IPS-18a (cell line): Measurements from ENCODE around the gene SLC38A7.
A peak's percentile ranks its signal among the peaks of the same experiment; 100 is the strongest.

Experiments used
- H3K27ac ChIP-seq: one replicate; pipeline ENCODE4 v1.5.1; 2013; ENCODE audit warnings: low read length
- H3K27me3 ChIP-seq: one replicate; pipeline ENCODE4 v1.6.1; 2013; ENCODE audit warnings: mild to moderate bottlenecking, low read length; ENCODE audit not compliant: control insufficient read depth, insufficient read depth
- H3K36me3 ChIP-seq: one replicate; pipeline ENCODE4 v1.6.1; 2013; ENCODE audit warnings: low read depth, low read length; ENCODE audit not compliant: control insufficient read depth
- H3K4me1 ChIP-seq: one replicate; pipeline ENCODE4 v1.6.1; 2013; ENCODE audit warnings: low read depth, low read length; ENCODE audit not compliant: control insufficient read depth
- H3K4me3 ChIP-seq: one replicate; pipeline ENCODE4 v1.5.1; 2013; ENCODE audit warnings: low read length
- H3K9ac ChIP-seq: one replicate; pipeline ENCODE4 v1.6.1; 2013; ENCODE audit warnings: mild to moderate bottlenecking, low read length, moderate library complexity
- H3K9me3 ChIP-seq: one replicate; pipeline ENCODE4 v1.6.1; 2013; ENCODE audit warnings: low read depth, low read length; ENCODE audit not compliant: control insufficient read depth

Gene SLC38A7, protein sequence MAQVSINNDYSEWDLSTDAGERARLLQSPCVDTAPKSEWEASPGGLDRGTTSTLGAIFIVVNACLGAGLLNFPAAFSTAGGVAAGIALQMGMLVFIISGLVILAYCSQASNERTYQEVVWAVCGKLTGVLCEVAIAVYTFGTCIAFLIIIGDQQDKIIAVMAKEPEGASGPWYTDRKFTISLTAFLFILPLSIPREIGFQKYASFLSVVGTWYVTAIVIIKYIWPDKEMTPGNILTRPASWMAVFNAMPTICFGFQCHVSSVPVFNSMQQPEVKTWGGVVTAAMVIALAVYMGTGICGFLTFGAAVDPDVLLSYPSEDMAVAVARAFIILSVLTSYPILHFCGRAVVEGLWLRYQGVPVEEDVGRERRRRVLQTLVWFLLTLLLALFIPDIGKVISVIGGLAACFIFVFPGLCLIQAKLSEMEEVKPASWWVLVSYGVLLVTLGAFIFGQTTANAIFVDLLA

DNA sequence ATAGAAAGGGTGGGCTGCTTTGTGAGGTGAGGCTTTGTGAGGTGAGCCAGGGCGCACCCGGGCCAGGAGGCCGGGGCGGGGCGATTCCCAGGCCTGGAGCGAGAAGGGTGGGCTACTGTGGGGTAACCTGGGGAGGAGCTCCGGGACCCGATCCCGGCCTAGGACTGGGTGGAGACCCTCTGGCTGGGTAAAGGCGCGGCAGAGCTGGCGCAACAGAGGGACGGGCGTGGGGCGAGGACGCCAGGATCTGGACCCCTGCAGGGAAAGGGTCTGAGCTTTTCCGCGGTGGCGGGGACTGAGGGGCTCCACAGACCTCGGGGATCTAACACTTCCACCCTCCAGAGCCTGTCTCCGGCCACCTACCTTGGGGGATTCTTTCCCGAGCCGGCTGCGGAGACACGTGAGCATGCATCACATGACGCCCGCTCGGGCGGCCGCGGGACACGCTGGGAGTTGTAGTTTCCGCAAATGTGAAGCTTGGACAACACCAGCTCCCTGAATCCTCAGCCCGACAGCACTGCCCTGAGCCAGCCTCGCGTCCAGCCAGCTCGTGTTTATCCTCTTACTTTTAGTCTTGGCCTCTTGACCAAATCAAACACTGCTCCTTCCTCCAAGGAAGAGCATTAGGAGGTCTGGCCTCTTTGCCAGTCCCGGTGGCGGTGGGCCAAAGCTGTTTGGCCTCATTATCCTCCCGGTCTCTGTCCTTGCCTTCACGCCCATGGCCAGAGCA lies at the start of gene SLC38A7:
SLC38A7 (minus strand) TSS at position 417 of the 730 bp plus-strand sequence. CDS start 4,644 bp downstream, outside the sequence.
- Histone ChIP-seq H3K27ac (peak within 1 kb of the TSS; percentile 27), H3K9ac (peak within 1 kb of the TSS; percentile 91), H3K4me1 (no peaks in the 10 kb centered on the region), H3K27me3 (peaks cover 4% of the 10 kb centered on the region), H3K4me3 (peak within 1 kb of the TSS; percentile 91), H3K9me3 (no peaks in the 10 kb centered on the region), H3K36me3 (peaks cover 6% of the 10 kb centered on the region)

DNA sequence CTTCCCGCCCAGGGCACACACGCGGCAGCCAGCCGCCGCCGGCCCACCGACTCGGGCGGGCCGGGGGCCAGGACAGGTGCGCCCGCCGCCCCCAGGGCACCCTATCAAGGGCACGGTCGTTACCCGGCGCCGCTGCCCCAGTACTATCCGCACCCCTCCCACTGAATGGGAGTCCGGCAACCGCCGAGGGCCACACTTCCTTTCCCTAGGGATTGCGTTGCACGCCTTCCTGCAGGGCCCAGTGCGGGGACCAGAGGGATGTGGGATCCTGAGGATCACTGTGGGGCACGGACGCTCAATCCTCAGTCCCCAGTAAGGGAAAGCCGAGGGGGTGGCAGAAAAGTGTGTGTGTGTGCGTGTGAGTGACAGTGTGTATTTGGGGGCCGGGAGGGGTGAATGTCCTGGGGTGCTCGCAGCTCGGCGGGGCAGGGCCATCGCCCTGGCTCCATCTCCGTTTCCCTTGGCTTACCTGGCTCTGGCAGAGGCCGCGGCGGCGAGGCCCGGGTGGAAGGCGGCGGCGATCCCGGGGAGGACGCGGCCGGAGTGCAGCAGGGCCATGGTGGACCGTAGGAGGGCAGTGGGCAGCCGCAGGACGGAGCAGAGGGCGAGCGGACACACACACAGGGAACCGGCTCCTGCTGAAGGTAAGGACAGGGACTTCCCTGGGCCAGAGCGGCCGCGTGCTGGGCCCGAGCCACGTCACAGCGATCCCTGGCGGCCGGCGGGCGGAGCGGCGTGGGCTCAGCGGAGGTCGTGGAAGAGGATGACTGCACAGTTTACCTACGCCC lies 49.3 kb upstream of the SLC38A7 start, which contains the start of gene GOT2:
GOT2 (minus strand) TSS at position 646 of the 788 bp plus-strand sequence; CDS start at position 558, 88 bp downstream.
- Histone ChIP-seq H3K27ac (peak within 1 kb of the TSS; percentile 78), H3K9ac (peak within 1 kb of the TSS; percentile 91), H3K4me3 (peak within 1 kb of the TSS; percentile 98), H3K9me3 (no peaks in the 10 kb centered on the region), H3K4me1 (peaks cover 13% of the 10 kb centered on the region), H3K36me3 (peaks cover 5% of the 10 kb centered on the region), H3K27me3 (no peaks in the 10 kb centered on the region)

DNA sequence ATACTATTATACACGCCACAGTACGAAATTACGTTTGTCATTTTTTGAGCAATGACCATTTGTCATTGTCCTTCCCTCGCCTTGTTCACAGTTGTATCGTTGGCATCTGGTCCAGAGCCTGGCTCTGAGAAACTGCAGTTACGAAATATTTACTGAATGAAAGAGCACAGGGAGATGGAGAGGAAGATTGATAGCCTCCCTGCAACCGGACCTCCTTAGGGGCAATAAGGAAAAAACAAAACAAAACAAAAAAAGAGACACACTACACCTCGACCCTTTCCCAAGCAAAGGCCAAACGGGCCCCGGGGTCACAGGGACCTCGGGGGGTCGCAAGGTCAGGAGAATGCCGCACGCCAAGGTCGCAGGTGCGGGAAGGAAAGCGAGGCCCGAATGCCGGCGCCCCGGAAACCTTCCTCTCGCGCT lies 48.7 kb upstream of the SLC38A7 start:
- Histone ChIP-seq H3K27me3 (no peaks in the 10 kb centered on the region), H3K9me3 (no peaks in the 10 kb centered on the region), H3K4me3 (peak overlapping the region; percentile 98), H3K9ac (peak overlapping the region; percentile 91), H3K4me1 (peaks cover 13% of the 10 kb centered on the region), H3K36me3 (peaks cover 5% of the 10 kb centered on the region), H3K27ac (peak overlapping the region; percentile 78)

DNA sequence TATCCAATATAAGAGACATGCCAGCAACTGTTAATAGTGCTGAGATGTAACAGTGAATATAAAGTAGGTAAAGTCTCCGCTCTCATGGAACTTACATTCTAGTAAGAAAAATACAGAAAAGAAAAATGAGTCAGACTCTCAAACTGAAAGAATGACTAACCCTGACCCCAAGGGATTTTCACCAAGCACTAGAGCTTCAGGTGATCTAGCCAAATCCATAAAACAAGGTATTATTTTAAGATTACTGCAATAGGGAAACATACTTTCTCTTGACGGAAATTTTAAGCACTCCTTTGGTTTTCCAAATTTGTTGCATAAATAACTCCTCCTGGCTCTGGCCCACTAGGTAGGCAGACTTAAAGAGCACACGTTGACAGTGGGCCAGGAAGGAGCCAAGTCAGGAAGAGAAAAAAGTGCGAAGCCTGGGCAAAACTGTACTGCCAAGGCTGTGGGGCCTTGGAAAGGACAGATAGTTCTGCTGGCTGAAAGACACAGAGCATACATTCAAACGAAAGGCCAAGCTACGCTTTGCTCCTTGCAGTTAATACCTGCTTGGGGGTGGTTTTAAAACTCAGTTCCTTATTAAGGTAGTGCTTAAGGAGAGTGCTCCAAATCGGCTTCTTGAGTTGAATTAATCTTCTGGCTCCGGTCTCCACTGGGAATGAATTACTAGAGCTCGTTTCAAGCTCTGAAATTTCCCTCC lies 48.1 kb upstream of the SLC38A7 start:
- peak overlapping the region; percentile 91 for H3K9ac ChIP-seq
- no peaks in the 10 kb centered on the region for H3K27me3 ChIP-seq
- H3K4me3 ChIP-seq: peak overlapping the region; percentile 98
- H3K27ac ChIP-seq: peak overlapping the region; percentile 78
- H3K4me1 ChIP-seq: peaks cover 13% of the 10 kb centered on the region
- peaks cover 6% of the 10 kb centered on the region for H3K36me3 ChIP-seq
- no peaks in the 10 kb centered on the region for H3K9me3 ChIP-seq

DNA sequence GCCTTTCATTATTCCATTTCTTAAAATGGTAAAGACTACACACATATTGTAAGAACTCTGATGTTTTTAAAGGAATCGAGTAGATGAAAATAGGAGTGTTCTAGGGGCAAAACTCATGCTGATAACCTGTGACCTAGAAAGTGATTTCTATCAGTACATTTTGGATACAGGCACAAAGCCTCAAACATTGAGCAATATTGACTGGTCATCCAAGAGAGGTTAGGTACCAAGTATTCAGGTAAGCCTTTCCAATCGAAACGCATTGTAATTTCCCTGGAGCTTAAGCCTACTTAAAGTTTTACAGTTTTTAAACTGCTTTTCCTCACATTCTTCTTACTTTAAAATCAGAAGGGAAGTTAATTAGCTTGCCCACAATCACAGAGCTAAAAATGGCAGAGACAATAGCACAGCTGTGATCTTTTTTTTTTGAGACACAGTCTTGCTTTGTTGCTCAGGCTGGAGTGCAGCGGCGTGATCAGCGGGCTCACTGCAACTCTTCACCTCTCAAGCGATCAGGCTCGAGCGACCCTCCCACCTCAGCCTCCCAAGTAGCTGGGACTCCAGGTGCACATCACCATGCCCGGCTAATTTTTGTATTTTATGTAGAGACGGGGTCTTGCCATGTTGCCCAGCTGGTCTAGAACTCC lies 46.3 kb upstream of the SLC38A7 start:
- Histone ChIP-seq H3K4me1 (peaks cover 13% of the 10 kb centered on the region), H3K9ac (peak overlapping the region; percentile 7), H3K27me3 (no peaks in the 10 kb centered on the region), H3K4me3 (no peak overlapping the region), H3K27ac (no peak overlapping the region), H3K36me3 (peaks cover 10% of the 10 kb centered on the region), H3K9me3 (no peaks in the 10 kb centered on the region)

DNA sequence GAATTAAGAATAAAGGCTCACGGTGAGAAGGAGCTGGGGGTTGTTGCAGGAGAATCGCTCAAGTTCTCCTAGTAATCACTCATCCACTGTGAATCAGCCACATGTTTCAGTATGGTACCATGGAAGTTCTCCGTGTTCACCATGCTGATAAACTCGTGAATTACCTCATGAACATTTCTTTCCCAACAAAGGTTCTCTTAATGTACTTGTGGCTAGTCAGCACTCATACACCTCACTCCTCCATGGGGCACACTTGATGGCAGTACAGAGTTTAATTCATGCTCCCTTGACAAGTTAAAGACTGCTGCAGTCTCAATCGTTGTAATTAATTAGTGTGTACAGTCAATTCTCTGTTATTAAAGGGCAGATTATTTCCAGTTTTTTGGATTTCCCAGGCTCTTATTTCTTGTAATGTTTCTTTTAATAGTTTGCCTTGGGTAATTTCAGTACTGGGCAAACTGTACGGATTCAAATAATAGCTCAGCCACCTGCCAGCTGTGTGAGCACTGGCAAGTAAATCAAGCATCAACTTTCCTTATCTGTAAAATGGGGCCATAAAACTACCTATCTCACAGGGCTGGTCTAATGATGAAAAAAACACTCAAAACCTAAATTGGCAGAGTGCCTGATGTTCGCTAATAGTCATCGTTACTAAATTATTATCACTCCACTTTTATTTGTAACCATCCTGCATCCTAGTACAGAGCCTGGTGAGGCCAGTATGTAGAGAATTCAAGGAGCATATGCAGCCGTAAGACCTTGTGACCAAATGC lies 43.4 kb upstream of the SLC38A7 start:
- Histone ChIP-seq H3K4me3 (no peak overlapping the region), H3K4me1 (peaks cover 7% of the 10 kb centered on the region), H3K9me3 (no peaks in the 10 kb centered on the region), H3K27me3 (no peaks in the 10 kb centered on the region), H3K27ac (no peak overlapping the region), H3K9ac (no peak overlapping the region), H3K36me3 (peaks cover 19% of the 10 kb centered on the region)

DNA sequence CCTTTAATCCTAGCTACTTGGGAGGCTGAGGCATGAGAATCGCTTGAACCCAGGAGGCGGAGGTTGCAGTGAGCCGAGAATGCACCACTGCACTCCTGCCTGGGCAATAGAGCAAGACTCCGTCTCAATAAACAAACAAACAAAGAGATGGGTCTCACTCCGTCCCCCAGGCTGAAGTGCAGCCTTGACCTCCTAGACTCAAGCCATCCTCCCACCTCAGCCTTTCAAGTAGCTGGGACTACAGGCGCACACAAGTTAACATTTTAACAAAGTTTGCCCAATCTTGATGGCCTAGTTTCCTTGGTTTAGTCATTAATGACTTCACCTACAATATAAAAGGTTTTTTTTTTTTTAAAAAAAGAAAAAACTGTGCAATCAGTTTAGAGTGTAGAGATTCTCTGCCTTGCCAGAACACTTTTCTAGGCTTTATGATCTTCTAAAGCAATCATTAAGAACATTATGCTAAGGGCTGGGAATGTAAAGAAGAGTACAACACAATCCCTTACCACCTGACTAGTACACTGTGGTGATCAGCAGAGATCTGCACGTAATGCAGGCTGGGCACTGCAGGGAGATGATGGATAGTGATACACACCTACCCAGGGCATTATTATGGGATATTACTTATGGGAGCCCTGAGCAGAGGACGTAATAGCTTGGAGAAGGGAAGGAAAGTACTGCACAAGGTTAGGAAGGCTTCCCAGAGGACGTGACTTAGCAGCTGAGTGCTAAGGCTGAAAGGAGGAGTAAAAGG lies 42.6 kb upstream of the SLC38A7 start:
- peaks cover 25% of the 10 kb centered on the region for H3K36me3 ChIP-seq
- no peaks in the 10 kb centered on the region for H3K27me3 ChIP-seq
- no peak overlapping the region for H3K27ac ChIP-seq
- no peak overlapping the region for H3K4me3 ChIP-seq
- no peak overlapping the region for H3K9ac ChIP-seq
- H3K9me3 ChIP-seq: no peaks in the 10 kb centered on the region
- no peaks in the 10 kb centered on the region for H3K4me1 ChIP-seq

DNA sequence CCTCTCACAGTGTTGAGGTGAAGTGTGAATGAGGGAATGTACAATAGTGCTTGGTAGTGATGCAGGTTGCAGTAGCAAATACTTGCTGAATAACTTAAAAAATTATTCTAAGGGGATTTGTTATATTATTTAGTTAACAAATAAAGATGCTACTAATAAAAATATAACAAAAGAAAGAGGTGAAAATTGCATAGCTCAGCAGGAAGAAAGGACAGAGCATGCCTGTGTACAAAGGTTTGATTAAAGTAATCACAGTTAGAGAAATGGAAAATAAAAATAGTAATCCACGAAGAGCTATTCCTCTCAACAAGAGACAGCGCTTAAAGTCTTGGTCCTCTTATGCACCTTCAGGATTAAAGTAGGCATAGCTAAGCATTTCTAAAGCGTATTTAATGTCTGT lies 38.5 kb upstream of the SLC38A7 start:
- Histone ChIP-seq H3K36me3 (peaks cover 57% of the 10 kb centered on the region), H3K27me3 (no peaks in the 10 kb centered on the region), H3K9me3 (no peaks in the 10 kb centered on the region), H3K9ac (no peak overlapping the region), H3K27ac (no peak overlapping the region), H3K4me3 (no peak overlapping the region), H3K4me1 (no peaks in the 10 kb centered on the region)

DNA sequence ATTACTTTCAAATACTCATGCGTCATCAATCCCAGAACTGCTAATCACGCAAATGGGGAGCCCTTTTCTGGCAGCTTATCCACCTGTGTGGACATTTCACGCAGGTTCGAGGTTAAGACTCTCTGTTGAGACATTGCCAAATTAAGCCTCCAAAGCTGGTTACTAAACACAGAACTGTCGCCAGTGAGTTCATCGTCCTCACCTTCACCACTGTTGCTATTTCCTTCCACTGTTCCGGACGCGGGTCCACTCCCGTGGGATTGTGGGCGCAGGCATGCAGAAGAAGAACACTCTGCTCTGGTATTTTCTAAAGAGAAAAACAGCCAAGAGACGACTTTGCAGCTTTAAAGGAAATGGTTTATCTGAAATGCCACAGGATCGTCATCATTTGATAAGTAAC lies 33.4 kb upstream of the SLC38A7 start:
- Histone ChIP-seq H3K9me3 (no peaks in the 10 kb centered on the region), H3K36me3 (peaks cover 82% of the 10 kb centered on the region), H3K27ac (no peak overlapping the region), H3K4me3 (no peak overlapping the region), H3K4me1 (no peaks in the 10 kb centered on the region), H3K9ac (no peak overlapping the region), H3K27me3 (no peaks in the 10 kb centered on the region)
